ENCODE measurements around the gene SPATA4.

GRCh38 chr4:176205299-176205698, 9.9 kb upstream of the SPATA4 start:
- TF ChIP-seq, protein P1, sequence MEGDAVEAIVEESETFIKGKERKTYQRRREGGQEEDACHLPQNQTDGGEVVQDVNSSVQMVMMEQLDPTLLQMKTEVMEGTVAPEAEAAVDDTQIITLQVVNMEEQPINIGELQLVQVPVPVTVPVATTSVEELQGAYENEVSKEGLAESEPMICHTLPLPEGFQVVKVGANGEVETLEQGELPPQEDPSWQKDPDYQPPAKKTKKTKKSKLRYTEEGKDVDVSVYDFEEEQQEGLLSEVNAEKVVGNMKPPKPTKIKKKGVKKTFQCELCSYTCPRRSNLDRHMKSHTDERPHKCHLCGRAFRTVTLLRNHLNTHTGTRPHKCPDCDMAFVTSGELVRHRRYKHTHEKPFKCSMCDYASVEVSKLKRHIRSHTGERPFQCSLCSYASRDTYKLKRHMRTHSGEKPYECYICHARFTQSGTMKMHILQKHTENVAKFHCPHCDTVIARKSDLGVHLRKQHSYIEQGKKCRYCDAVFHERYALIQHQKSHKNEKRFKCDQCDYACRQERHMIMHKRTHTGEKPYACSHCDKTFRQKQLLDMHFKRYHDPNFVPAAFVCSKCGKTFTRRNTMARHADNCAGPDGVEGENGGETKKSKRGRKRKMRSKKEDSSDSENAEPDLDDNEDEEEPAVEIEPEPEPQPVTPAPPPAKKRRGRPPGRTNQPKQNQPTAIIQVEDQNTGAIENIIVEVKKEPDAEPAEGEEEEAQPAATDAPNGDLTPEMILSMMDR (IDR thresholded peaks at IDR 0.05; ENCODE audit: extremely low read depth in 1 of 2, insufficient read depth in 1 of 2, low read depth in 1 of 2, low read length in 2 of 2): no peak
- no peak for TF ChIP-seq EZH2 (IDR thresholded peaks at IDR 0.05; ENCODE audit: borderline replicate concordance, low read depth, low read length, severe bottlenecking)
- TF ChIP-seq POLR2AphosphoS5 (IDR thresholded peaks at IDR 0.05; ENCODE audit: insufficient read depth, low read depth, low read length): no peak
- TF ChIP-seq, protein P2, sequence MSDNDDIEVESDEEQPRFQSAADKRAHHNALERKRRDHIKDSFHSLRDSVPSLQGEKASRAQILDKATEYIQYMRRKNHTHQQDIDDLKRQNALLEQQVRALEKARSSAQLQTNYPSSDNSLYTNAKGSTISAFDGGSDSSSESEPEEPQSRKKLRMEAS (IDR thresholded peaks at IDR 0.05; ENCODE audit: insufficient read depth, insufficient read length): no peak
- no peak for TF ChIP-seq POLR2A (IDR thresholded peaks at IDR 0.05; ENCODE audit: low read depth, low read length)
- no peak for TF ChIP-seq JUN (IDR thresholded peaks at IDR 0.05; ENCODE audit: borderline replicate concordance, insufficient read depth, insufficient read length, low read depth)
- no peak for TF ChIP-seq FOS (IDR thresholded peaks at IDR 0.05; ENCODE audit: borderline replicate concordance, insufficient read depth, low read length)
- no peak for TF ChIP-seq MYC (IDR thresholded peaks at IDR 0.05; ENCODE audit: low read depth, low read length)
- TF ChIP-seq GATA2 (IDR thresholded peaks at IDR 0.05; ENCODE audit: insufficient read depth, insufficient read length, low read depth, low read length): no peak

All from endothelial cell of umbilical vein (primary cell).